NCI-H446 treated with DMSO at 0.1 percent for 48 hours (cell line): ENCODE measurements around the gene LDLRAD4.

ENCODE experiments used
- DNase-seq: peaks from one replicate; lab custom pipeline; 2025; lab: John Stamatoyannopoulos, UW

The LDLRAD4 gene

DNA sequence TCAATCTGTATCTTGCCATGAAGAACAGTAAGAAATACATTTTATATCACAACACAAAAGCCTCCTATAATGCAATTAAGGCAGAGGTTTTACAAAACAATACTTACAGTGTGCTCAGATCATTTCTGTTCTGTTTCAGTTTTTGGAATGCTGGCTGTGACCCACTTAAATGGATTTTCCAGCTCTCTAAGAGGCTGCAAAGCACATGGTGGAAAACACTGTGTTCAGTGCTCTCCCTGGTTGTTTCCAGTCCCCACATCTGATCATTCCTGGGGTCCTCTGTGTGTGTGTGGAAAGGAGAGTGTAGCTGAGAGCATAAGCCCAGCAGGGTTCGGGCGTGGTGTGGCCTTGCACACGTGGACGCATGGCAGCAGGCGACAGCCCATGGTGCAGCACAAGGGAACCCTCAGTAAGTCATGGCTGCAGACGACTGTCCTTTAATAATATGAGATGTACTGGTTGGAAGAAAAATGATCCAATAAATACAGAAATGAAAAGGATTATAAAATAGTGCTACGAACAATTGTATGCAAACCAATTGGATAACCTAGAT is 412.2 kb downstream of the LDLRAD4 start:
- DNase-seq: no peak

DNA sequence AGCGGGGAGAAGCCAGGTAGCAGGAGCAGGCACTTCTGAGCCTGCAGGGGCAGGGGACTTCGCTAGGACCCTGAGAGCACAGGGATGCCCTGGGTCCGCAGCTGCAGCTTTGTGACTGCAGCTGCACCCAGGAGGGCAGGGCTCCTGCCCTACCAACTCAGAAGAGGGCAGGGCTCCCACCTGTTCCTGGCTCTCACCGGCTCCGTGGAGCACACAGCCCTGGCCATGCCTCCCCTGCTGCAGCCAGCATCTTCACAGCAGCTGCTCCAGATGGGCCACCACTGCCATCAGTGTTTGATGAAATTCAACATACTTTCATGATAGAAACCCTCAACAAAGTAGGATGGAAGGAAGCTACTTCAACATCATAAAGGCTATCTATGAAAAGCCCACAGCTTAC is 415.1 kb downstream of the LDLRAD4 start:
- no peak for DNase-seq

DNA sequence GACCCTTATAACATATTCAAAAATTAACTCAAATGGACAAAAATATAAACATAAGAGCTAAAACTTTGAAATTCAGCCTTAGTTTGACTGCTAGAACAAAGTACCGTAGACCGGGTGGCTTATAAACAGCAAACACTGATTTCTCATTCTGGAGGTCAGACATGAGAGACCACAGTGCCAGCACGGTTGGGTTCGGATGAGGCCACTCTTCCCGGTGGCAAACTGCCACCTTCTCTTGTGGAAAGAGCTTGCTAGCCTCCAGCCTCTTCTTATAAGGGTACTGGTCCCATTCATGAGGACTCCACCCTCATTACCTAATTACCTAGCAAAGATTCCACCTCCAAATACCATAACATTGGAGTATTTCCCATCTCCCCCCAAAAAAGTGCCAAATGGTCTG is 416.5 kb downstream of the LDLRAD4 start:
- DNase-seq: no peak

DNA sequence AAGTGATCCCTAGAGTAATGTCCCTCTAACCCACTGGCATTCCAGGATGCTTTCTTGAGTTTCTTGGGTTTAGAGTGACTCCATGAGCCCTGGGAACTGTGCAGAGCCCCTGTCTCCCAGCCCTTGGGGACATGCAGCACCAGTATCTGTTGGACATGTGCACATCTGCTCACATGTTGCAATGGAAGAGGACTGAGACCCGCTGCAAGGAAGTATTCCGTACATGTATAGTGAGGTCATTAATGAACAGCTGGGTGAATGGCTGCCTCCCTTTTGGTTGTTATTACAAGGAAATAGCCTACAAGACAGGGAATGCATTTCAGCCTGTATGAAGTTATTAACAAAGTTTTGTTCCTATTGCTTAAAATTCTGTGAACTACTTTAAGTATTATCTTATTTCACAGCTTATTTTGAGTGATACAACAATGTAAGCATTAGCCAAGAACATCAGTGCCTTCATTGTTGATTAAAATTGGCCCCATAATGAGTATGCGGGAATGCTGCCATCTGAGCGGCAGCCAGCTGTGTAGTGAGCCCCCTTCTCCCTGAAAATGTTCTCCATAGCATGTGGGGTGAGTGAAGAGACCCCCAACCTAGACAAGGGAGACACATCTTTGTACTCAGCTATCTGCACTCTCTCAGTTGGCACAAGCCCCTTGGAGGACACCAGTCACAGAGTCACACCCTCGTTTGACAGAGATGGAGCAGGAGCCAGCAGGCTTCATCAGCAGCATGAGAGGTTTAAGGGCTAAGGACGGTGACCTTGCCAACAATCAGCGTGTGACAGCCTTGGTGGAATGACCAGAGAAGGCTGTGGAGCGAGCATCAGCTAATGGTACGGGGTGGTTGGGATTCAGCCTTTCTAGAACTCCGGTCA is 420.4 kb downstream of the LDLRAD4 start:
- DNase-seq: no peak

DNA sequence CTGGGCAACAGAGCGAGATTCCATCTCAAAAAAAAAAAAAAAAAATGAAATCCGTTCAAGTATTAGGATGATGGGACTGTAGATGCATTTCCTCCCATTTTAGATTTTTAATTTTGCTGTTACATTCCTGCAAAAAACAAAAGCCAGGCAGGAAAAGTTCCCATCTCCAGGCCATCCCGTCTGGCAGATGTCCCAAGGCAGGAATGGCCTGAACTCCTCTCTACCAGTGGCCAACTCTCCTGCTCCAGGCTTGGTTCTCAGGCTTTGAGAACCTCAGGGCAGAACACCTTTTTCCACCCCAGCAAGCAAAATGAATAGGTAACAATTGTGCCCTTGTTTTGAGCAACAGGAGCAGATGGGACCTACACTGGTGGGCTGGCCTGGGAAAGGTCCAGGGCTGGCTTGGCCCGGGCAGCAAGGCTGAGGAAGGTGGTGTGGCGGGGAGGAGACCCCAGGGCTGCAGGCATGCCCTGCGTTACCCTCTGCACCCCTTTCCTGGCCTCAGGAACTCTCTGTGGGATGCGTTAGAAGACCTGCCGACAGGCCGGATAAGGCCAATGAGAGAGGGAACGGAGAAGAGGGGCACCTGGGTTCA is 421.8 kb downstream of the LDLRAD4 start:
- no peak for DNase-seq

DNA sequence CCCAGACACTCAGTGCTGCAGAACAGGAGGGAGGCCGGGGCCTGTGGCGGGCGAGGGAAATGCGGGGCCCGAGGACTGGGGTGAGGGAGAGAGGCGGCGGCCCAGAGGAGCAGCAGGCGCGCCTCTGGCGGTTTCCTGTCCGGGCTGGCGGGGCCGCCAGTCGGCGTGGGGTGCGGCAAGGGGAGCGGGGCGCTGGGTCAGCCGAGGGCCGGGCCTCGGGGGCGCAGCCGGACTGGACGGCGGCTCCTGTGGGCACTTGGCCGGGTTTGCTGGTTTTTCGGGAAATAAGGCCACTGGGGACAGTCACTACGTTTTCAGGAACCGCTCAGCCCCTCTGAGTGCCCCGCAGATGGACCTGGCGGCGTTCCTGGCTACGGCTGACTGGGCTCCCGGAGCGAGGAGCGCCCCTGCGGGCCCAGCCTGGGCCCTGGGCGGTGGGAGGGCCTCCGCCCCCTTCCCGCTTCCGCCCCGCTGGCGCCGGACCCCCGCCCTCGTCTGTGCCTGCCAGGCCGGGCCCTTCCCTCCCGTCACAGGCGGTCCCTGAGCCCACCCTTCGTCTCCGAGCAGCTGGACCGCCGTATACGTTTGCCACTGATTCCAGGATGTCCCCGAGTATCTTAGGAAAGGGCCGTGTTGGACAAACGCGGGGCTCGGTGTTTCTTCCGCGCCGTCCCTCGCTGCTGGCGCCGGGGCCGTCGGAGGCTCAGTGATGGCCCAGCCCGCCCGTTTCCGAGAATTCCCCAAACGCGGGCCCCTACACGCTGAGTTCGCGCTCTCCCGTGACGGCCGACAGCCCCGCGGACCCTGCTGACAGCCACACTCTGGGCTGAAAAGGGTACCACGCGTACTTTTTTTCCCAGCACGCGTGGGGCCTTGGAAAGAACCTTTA is 423.2 kb downstream of the LDLRAD4 start:
- no peak for DNase-seq

DNA sequence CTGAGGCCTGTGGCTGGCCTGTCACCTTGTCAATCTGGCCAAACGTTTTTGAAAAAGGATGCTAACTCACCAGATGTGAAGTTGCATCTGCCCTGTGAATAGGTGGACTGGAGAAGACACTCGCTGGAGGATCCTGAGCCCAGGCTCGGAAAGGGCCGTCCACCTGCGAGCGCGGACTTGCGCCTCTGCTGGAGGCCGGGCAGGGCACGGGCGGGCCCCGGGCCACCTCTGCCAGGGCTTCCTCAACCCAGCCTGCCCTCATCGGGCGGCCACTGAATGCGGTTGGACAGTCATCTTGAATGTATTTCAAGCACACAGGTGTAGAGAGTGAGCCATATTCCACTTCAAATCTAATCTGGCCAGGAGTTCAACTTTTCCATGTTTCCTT is 423.9 kb downstream of the LDLRAD4 start:
- DNase-seq: no peak

DNA sequence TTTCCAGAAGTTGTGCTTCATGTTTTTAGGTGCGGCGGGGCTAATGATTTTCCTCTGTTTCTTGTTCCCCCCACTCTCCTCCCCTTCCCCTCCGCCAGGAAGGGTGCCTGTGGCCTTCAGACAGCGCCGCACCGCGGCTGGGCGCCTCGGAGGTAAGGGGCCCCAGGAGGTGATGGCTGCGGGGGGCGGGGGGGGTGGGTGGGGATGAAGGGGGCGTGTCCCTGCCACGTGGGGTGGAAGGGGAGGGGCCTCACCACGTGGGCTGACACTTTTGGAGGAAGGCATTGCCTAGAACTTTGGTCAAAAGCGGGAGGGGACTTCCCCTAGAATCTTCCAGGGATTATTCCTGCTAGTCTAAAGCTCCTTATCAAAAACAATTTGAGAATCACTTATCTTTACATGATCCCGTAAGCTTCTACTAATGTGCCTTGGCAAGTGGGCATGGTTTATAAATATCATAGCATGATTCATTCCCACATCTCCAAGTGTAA is 424.7 kb downstream of the LDLRAD4 start:
- DNase-seq: no peak

DNA sequence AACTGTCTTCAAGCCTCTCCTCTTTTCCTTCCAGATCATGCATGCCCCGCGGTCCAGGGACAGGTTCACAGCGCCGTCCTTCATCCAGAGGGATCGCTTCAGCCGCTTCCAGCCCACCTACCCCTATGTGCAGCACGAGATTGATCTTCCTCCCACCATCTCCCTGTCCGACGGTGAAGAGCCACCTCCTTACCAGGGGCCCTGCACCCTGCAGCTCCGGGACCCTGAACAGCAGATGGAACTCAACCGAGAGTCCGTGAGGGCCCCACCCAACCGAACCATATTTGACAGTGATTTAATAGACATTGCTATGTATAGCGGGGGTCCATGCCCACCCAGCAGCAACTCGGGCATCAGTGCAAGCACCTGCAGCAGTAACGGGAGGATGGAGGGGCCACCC is 426.5 kb downstream of the LDLRAD4 start:
- DNase-seq: no peak

DNA sequence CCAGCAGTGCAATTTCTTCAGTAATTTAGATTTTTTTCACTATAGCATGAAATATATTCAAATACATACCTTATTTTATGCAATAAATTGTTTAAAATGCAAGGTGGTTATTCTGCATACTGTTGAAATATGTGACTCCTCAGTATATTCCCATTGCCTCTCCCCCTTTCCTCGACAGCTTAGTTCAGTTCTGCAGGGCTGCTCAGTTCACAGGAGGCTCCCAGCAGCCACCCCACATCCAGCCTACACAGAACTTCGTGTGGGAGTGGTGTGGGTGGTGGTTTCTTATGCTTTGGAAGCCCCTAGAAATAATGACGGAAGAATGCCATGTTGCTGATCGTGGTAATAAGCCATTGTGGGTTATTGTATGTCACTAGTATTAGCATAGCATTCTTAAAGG is 428.1 kb downstream of the LDLRAD4 start:
- DNase-seq: no peak

DNA sequence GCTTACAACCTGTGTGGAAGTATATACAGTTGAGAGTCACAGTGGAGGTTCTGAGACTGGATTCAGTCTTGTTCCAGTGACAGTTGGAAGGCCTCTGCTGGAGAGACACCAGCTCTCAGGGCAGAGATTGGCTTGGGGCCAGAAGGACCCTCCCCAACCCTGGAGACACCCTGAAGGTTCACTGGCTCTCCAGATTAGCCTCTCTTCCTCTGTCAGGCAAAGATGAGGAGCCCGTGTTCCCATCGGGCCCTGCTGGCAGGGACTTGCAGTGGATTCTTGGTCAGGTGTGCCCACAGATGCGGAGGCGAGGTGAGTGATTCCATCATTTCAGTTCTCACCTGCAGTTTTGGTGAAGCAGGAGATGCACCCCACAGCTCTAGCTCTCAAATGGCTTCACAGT is 429.2 kb downstream of the LDLRAD4 start:
- no peak for DNase-seq

DNA sequence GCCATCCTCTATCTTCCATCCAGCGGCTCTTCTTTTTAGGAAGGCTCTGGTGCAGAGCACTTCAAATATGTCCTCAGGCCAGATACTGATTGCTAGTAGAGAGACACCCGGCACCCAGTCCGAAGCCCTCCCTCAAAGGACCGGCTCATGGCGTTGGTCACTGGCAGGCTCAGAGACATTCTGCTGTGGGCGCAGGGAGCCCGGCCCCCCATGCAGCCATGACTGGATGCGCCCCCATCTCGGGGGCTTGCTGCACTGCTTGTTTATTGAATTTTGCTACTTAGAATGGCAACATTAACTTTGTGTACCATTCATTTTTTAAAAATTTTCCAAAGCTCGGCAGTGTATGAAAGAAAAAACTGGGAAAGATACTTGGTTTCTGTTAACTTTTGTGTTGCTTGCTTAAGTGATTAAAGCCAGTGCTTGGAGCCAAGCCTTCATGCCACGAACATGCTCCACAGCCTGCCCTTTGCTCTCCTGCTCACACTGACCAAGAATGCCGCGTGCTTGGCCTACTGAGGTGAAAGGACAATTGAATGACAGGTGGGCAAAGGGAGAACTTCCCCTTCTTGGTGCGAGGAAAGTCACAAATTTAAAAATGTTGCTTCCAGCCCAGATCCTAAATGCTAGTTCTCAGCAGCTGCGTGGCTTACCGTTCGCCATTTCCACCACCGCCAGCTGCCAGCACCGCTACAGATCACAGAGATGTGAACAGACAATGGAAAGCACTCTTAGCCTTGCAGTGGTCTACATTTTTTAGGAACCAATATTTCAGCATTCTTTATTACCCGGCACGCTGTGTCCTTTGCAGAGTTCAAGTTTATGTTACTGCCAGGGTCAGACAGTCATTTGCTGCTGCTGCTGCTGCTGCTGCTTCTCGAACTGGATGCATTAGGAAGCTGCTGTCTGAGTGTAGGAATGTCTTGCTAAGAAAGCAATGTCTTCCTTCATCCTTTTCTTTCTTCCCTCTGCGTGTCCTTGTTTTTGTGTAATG is 431.1 kb downstream of the LDLRAD4 start:
- DNase-seq: no peak

DNA sequence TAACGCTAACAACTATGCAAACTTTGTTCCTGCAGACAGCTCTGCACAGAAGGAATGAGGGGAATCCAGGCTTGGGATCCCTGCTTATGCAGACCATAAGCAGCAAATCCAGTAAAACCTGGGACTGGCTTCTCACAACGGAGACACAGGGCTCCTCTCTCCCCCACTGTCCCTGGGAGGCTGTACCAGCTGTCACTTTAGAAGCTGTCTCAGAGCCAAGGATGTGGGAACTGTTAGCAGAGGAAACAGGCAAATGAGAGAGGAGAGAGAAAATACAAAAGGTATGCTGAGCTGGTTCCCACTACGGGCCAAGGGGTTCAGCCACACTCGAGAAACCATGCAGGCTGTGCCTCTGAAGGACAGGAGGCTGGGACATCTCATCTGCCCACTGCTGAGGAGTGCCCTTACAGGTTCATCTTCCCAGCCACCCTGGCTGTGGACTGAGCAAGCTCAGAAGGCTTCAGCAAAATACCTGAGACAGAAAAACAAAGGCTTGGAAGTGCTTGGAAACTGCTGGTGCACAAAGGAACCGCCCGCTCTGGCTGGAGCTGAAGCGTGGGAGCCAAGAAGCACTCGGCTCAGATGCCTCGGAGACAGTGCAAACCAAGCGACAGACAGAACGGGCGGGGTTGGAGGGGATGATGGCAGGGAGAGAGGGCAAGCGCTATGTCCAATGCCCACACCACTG is 435.3 kb downstream of the LDLRAD4 start:
- no peak for DNase-seq

DNA sequence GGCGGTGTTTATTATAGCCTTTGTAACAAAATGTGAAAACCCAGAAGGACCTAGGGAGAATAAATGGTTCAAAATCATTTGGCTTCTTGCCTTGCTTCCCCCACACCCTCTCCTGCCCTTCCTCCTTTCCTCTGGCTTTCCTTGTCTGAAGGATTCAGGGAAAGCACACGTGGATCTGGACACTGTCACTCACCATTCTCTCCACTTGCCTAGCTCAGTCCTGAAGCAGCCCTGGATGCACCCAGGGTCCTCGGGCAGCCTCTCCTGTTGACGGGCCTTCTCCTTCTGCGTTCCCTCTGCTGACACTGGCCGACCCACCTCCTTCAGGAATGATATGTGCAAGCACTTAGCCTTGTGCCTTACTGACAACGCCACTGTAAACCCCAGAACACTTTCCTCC is 439.4 kb downstream of the LDLRAD4 start:
- no peak for DNase-seq

DNA sequence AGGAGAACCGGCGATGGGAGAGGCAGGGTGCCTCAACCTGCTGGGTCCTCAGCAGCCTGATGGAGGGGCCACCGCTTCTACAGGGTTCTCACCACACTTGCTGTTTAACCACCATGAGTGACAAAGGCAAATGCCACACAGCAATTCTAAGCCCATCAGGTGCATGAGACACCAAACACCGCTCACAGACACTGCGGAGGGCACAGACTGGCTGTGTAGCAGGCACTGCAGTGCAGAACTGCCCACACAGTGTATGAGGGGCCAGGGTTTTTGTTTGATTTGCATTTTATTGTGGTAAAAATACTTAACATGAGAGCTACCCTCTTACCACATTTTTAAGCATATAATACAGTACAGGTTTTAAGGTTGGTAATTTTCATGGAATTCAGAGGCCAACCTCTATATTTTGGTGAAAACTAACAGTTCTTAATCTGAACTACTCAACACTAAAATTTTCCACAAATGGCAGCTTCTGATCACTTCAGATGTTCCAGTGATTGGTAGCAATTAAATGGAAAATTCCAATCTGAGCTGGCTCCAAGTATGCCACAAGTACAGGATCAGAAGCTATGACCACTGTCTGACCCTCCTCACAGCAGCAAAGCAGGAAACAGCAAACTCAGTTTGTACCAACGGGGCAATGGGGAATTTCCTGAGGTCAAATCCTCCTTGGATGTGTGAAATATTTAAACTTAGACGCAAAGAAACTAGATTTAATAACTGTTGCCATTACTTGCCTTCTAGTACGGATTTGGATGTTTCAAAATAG is 440.1 kb downstream of the LDLRAD4 start:
- no peak for DNase-seq

DNA sequence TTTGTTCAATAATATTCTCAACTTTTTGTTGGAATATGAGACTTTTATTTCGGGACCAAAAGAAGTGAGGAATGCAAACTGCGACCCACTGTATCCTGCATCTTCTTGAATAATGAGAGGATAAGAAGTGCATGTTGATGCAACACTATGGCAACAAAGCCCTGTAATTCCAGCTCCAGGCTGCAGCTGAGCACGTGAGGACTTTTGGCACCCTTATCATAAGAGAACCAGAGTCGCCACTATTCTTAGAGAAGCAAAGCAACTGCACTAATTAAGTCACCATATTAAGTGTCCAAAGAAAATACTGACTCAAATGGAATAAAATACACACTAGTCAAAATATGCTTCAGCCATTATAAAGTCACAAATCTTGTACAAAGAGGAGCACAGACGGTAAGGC is 441.9 kb downstream of the LDLRAD4 start:
- DNase-seq: no peak

DNA sequence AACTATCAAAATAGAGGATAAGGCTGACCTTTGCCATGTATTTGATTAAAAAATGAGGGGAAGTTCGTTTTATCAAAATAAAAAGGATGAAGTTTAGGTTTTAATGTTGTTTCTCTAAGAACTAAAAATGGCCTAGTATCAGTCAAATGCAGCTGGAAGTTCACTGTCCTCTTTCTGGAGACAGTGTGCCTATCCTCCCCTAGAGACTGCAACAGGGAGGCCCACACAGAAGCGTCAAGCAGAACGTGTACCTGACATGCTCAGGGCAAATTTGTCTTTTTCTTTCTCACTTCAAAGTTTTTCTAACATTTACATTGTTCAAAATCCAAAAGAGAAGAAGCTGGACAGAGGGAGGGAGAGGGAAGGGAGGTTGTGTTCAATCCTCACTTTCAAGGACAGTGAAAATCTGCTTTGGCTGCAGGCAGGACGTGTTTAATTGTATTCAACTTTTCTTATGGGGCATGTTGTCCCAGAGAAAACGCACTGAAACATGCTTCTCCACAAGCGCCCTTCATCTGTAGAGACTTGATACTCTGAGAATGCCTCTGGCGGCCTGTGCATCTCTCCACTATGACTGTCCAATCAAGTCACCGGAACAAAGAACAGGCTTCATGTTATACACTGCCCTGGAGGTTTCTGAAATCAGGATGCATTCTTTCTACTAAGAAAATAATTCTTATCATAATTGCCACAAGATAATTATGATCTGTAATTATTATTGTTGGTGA is 442.7 kb downstream of the LDLRAD4 start:
- DNase-seq: no peak

DNA sequence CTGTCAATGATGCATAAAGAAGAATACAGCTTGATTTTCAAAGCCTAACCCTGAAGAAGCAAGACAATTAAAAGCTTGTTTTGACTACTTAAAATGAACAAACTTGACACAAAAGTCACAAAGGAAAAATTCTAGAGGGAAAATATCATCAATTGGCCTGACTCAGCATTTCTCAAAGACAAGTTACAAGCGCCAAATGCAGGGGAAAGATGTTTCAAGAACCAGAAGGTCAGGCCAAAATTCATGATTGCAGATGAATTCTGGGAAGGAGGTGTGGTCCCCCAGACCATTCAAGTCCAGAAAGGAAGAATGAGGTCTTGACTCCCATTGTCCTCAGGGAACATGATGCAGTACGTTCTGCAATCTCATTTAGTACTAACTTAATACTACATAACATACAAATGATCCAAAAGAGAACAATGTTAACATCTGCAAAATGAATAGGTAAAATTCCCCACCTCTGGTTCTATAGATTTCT is 443.3 kb downstream of the LDLRAD4 start:
- no peak for DNase-seq

DNA sequence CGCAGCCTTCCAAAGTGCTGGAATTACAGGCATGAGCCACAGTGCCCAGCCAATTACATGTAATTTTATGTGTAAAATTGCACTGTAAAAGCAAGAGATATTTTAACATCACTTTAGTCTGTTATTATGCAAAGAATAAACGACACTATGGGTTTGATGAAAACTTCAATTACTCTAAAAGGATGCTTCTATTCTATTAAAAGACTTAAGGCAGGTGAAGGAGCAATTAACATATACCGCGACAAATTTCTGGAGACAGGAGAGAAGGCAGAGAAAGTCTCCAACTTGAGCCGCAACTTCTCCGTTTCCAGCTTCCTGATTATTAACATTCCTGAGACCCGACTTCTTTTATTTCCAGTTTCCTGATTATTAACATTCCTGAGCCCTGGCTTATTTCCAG is 454.1 kb downstream of the LDLRAD4 start:
- no peak for DNase-seq
